MM.1S (cell line): Measurements from ENCODE around the gene LRIT2.

Experiments
- DNase-seq: peaks from one replicate; pipeline ENCODE4 v3.0.0-alpha.2; 2015
- H2AFZ ChIP-seq: fragments of 300-600 bp; sonication (generic); 2 replicates; pipeline ENCODE4 v1.6.0; 2016; ENCODE audit warnings: antibody characterized with exemption, low read length
- H3F3A ChIP-seq: fragments of 300-600 bp; sonication (generic); 2 replicates; pipeline ENCODE4 v1.6.1; 2016; ENCODE audit warnings: mild to moderate bottlenecking, antibody characterized with exemption, low read length, moderate library complexity, mixed read lengths; ENCODE audit not compliant: insufficient read depth
- H3K27ac ChIP-seq: fragments of 300-600 bp; sonication (generic); 2 replicates; pipeline ENCODE4 v1.5.1; 2016; ENCODE audit warnings: mild to moderate bottlenecking, low read length
- H3K27me3 ChIP-seq: fragments of 300-600 bp; sonication (generic); replicated peaks from 2 replicates; pipeline ENCODE4 v1.6.0; 2016; ENCODE audit warnings: low read length; ENCODE audit not compliant: insufficient read depth
- H3K36me3 ChIP-seq: fragments of 300-600 bp; sonication (generic); replicated peaks from 2 replicates; pipeline ENCODE4 v1.6.1; 2016; ENCODE audit warnings: mild to moderate bottlenecking, low read length, mixed read lengths; ENCODE audit not compliant: insufficient read depth
- H3K4me1 ChIP-seq: fragments of 300-600 bp; sonication (generic); 2 replicates; pipeline ENCODE4 v1.6.1; 2016; ENCODE audit warnings: low read length, mixed read lengths
- H3K4me2 ChIP-seq: fragments of 300-600 bp; sonication (generic); 2 replicates; pipeline ENCODE4 v1.6.0; 2016; ENCODE audit warnings: low read depth, low read length
- H3K4me3 ChIP-seq: fragments of 300-600 bp; sonication (generic); 2 replicates; pipeline ENCODE4 v1.5.1; 2016; ENCODE audit warnings: low read length, mixed read lengths
- H3K79me2 ChIP-seq: fragments of 300-600 bp; sonication (generic); 2 replicates; pipeline ENCODE4 v1.6.1; 2016; ENCODE audit warnings: mixed run types, low read length, mixed read lengths
- H3K9ac ChIP-seq: fragments of 300-600 bp; sonication (generic); 2 replicates; pipeline ENCODE4 v1.6.1; 2016; ENCODE audit warnings: low read length, mixed read lengths
- H3K9me2 ChIP-seq: fragments of 300-600 bp; sonication (generic); replicated peaks from 2 replicates; pipeline ENCODE4 v1.6.1; 2016; ENCODE audit warnings: mild to moderate bottlenecking, low read length, mixed read lengths; ENCODE audit not compliant: insufficient read depth
- H3K9me3 ChIP-seq: fragments of 300-600 bp; sonication (generic); replicated peaks from 2 replicates; pipeline ENCODE4 v1.6.1; 2016; ENCODE audit warnings: mild to moderate bottlenecking, low read length, mixed read lengths; ENCODE audit not compliant: insufficient read depth
- H4K20me1 ChIP-seq: fragments of 300-600 bp; sonication (generic); 2 replicates; pipeline ENCODE4 v1.6.1; 2016; ENCODE audit warnings: mild to moderate bottlenecking, low read length, moderate library complexity, mixed read lengths; ENCODE audit not compliant: insufficient read depth
- CTCF ChIP-seq: fragments of 300-600 bp; sonication (generic); IDR thresholded peaks from 2 replicates; pipeline ENCODE4 v1.5.1; 2016; ENCODE audit warnings: antibody characterized with exemption, low read length, mixed read lengths
- EZH2 ChIP-seq: fragments of 300-600 bp; sonication (generic); optimal IDR thresholded peaks from 2 replicates; pipeline ENCODE3; 2017; ENCODE audit warnings: low read depth, mild to moderate bottlenecking, antibody characterized with exemption, low read length, mixed read lengths
- EZH2phosphoT487 ChIP-seq: fragments of 300-600 bp; sonication (generic); IDR thresholded peaks from 2 replicates; pipeline ENCODE4 v1.6.1; 2018; ENCODE audit warnings: antibody characterized with exemption, low read length

Gene LRIT2

GRCh38 chr10:84256510-84257342 lies 31.4 kb upstream of the LRIT2 start:
- H2AFZ ChIP-seq: no peak overlapping the region
- no peaks in the 10 kb centered on the region for H3K4me1 ChIP-seq
- no peak for DNase-seq
- no peak overlapping the region for H3K27ac ChIP-seq
- H4K20me1 ChIP-seq: no peaks in the 10 kb centered on the region
- no peaks in the 10 kb centered on the region for H3K36me3 ChIP-seq
- no peaks in the 10 kb centered on the region for H3K9me3 ChIP-seq
- no peaks in the 10 kb centered on the region for H3K79me2 ChIP-seq
- no peaks in the 10 kb centered on the region for H3F3A ChIP-seq
- H3K4me3 ChIP-seq: no peak overlapping the region
- no peak overlapping the region for H3K4me2 ChIP-seq
- no peak overlapping the region for H3K9ac ChIP-seq
- no peaks in the 10 kb centered on the region for H3K27me3 ChIP-seq
- H3K9me2 ChIP-seq: no peaks in the 10 kb centered on the region
- no peak for TF ChIP-seq CTCF
- TF ChIP-seq EZH2: no peak
- no peak for TF ChIP-seq EZH2phosphoT487

DNA sequence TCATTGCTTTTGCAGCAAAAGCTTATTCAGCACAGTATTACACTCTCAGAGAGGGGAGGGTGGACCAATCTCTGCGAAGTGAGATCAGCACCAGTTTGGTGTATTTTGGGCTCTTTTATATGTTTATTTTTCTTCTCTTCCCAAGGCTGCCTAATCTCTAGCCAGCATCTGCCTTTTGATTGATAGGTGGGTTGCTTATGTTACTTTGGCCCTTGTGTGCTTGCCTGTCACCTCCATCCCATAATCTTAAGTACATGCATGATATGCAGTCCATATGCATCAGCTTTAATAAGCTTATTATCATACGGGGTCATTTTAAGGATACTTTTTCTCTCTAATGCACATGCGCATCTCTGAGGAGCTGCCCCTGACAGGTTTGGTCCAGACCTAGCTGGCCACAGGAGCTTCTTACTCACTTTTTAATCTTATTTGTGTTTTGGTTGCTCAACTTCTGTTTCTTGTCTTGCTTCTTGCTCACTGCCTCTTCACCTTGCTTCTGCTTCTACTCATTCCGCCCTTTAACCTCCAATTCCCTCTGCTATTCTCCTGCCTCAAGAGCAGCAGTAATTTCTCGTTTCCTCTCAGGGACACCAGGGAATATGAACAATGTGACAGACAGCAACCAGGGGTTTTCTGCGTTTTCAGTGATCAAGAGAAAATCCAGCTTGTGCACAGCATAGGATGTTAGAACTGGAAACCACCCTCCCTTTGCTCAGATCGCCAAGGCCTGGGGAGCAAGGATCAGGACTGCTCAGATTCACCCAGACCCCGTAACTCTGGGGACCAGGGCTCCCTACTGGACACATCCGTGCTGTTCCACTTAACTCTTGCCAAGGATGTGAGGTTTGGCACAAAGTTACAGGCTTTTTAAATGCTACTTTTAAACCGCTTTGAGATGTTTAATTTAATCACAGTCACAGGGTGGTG lies 29.5 kb upstream of the LRIT2 start:
- Histone ChIP-seq H3K27ac (no peak overlapping the region), H3K4me3 (no peak overlapping the region), H3K79me2 (no peaks in the 10 kb centered on the region), H3K9me3 (no peaks in the 10 kb centered on the region), H4K20me1 (no peaks in the 10 kb centered on the region), H3K9me2 (no peaks in the 10 kb centered on the region), H3F3A (no peaks in the 10 kb centered on the region), H3K4me2 (no peak overlapping the region), H3K4me1 (no peaks in the 10 kb centered on the region), H2AFZ (no peak overlapping the region), H3K36me3 (no peaks in the 10 kb centered on the region), H3K27me3 (no peaks in the 10 kb centered on the region), H3K9ac (no peak overlapping the region)
- no peak for TF ChIP-seq EZH2phosphoT487
- no peak for TF ChIP-seq CTCF
- TF ChIP-seq EZH2: no peak
- no peak for DNase-seq

- Histone ChIP-seq H3K27me3 (no peaks in the 10 kb centered on the region), H3K9me3 (no peaks in the 10 kb centered on the region), H3K4me3 (no peak overlapping the region), H3K9ac (no peak overlapping the region), H2AFZ (no peak overlapping the region), H3K4me2 (no peak overlapping the region), H3K79me2 (no peaks in the 10 kb centered on the region), H3K36me3 (no peaks in the 10 kb centered on the region), H3K9me2 (no peaks in the 10 kb centered on the region), H4K20me1 (no peaks in the 10 kb centered on the region), H3K4me1 (no peaks in the 10 kb centered on the region), H3K27ac (no peak overlapping the region), H3F3A (no peaks in the 10 kb centered on the region)
- no peak for DNase-seq
- TF ChIP-seq EZH2phosphoT487 (no peak), EZH2 (no peak)
Measured at GRCh38 chr10:84248794-84249193, 23.4 kb upstream of the LRIT2 start.
